HepG2 (cell line): Measurements from ENCODE around the gene PHACTR1. TPM values are rescaled to one million over a fixed set of nuclear protein-coding genes. Genes with fewer than 3 reads are reported as not detected.

ENCODE experiments used
- ATAC-seq: fragments of 200-7000 bp; cut with Tn5 transposase; 3 replicates; pipeline ENCODE4 v1.9.1; 2020; ENCODE audit warnings: mild to moderate bottlenecking, moderate library complexity
- BruUV-seq: library from RNA; stranded (reverse); fragments of 400-500 nt; replicated peaks from 2 replicates; lab custom pipeline; 2021; lab: Mats Ljungman, UMichigan
- CTCF ChIA-PET: fragments of 300-600 bp; formaldehyde crosslinking; extraction: SDS; loops from one replicate; lab custom pipeline; 2021; ENCODE audit warnings: low total read pairs, inconsistent platforms, low intra/inter-chr PET ratio; lab: Yijun Ruan, JAX
- POLR2A ChIA-PET: fragments of 350-600 bp; sonication (Branson Sonifier 250); formaldehyde crosslinking; loops from one replicate; lab custom pipeline; 2020; ENCODE audit warnings: antibody characterized with exemption, inconsistent platforms; lab: Yijun Ruan, JAX
- DNase-seq: peaks from one replicate; pipeline ENCODE4 v3.0.0-alpha.2; 2015; ENCODE audit warnings: low spot score
- FAIRE-seq: peaks from 3 replicates; lab custom pipeline; 2011; peaks lifted over from hg19 to GRCh38; lab: Jason Lieb, UNC
- H2AFZ ChIP-seq: one replicate; pipeline ENCODE4 v1.6.1; 2011; ENCODE audit warnings: low read length, inconsistent platforms
- H3K27ac ChIP-seq: fragments of 300-600 bp; 3 replicates; pipeline ENCODE4 v1.8.0; 2011; ENCODE audit warnings: mixed run types, mild to moderate bottlenecking, mixed read lengths, low read length, inconsistent platforms; ENCODE audit not compliant: insufficient read depth; ENCODE audit errors: extremely low read length
- H3K27me3 ChIP-seq, 2 experiments: fragments of 200-600 bp in 1 of 2; 2 replicates in 1 of 2; 3 replicates in 1 of 2; pipeline versions ENCODE4 v1.6.0 to v1.8.0; 2011; ENCODE audit warnings: low read length in 2 of 2, mild to moderate bottlenecking in 2 of 2, moderate library complexity in 2 of 2, inconsistent platforms in 1 of 2; ENCODE audit not compliant: insufficient read depth in 2 of 2, control insufficient read depth in 1 of 2
- H3K36me3 ChIP-seq, 2 experiments: fragments of 200-600 bp in 1 of 2; replicated peaks in 1 of 2; 2 replicates in 1 of 2; 3 replicates in 1 of 2; pipeline versions ENCODE4 v1.5.1 to v1.8.0; 2011; ENCODE audit warnings: low read length in 2 of 2, inconsistent platforms in 1 of 2; ENCODE audit not compliant: insufficient read depth in 2 of 2, control insufficient read depth in 1 of 2
- H3K4me1 ChIP-seq: 2 replicates; pipeline ENCODE4 v1.5.1; 2012; ENCODE audit warnings: low read length, inconsistent platforms; ENCODE audit not compliant: insufficient read depth
- H3K4me2 ChIP-seq: 2 replicates; pipeline ENCODE4 v1.6.0; 2011; ENCODE audit warnings: low read depth, low read length, inconsistent platforms
- H3K4me3 ChIP-seq, 3 experiments: fragments of 200-600 bp in 1 of 3; sonication (generic), shearing (Covaris generic) in 1 of 3; replicated peaks in 1 of 3; 2 replicates each; pipeline ENCODE4 v1.5.1; 2011 to 2016; ENCODE audit warnings: low read length in 3 of 3, inconsistent platforms in 2 of 3, low read depth in 2 of 3, mild to moderate bottlenecking in 2 of 3, control low read depth in 1 of 3, mixed read lengths in 1 of 3; ENCODE audit not compliant: insufficient read depth in 1 of 3
- H3K79me2 ChIP-seq: one replicate; pipeline ENCODE4 v1.6.1; 2011; ENCODE audit warnings: low read length, inconsistent platforms; ENCODE audit not compliant: insufficient read depth
- H3K9ac ChIP-seq: 2 replicates; pipeline ENCODE4 v1.6.0; 2011; ENCODE audit warnings: mild to moderate bottlenecking, low read depth, low read length, inconsistent platforms; ENCODE audit not compliant: insufficient read depth
- H3K9me3 ChIP-seq: 2 replicates; pipeline ENCODE4 v1.5.1; 2012; ENCODE audit warnings: mild to moderate bottlenecking, low read length
- H4K20me1 ChIP-seq: 2 replicates; pipeline ENCODE4 v1.6.0; 2011; ENCODE audit warnings: inconsistent platforms, mild to moderate bottlenecking, low read length, moderate library complexity; ENCODE audit not compliant: insufficient read depth
- HDAC1 ChIP-seq: sonication (generic); formaldehyde crosslinking; IDR thresholded peaks from 2 replicates; pipeline ENCODE4 v1.5.1; 2020; ENCODE audit warnings: mild to moderate bottlenecking, missing genetic modification reagents
- IKZF1 ChIP-seq: fragments of 450-650 bp; IDR thresholded peaks from 2 replicates; pipeline ENCODE4 v1.7.1; 2016
- MTERF4 ChIP-seq: sonication (generic); formaldehyde crosslinking; IDR thresholded peaks from 2 replicates; pipeline ENCODE4 v1.8.0; 2023; ENCODE audit warnings: mild to moderate bottlenecking, missing genetic modification reagents
- TFAP4 ChIP-seq: sonication (generic); IDR thresholded peaks from 2 replicates; pipeline ENCODE4 v1.6.1; 2016; ENCODE audit warnings: low read depth, borderline replicate concordance
- WGBS: methylation state at CpG from one replicate; pipeline ENCODE4 v1.1.6; 2017; ENCODE audit warnings: low lambda C conversion rate; 5-methylcytosine and 5-hydroxymethylcytosine counted together
- in situ Hi-C: cut with HindIII; loops from 2 replicates; pipeline ENCODE4 v1.10.0; 2017; ENCODE audit warnings: low pct_unique_long_range_greater_than_20kb; ENCODE audit not compliant: extremely low pct_ligation_motif_present
- intact Hi-C: fragments of 100-400 bp; cut with micrococcal nuclease; formaldehyde crosslinking; loops from one replicate; pipeline ENCODE4 v1.10.0; 2022; ENCODE audit not compliant: unreplicated experiment
- polyA plus RNA-seq, 8 experiments: library from polyadenylated mRNA; depleted of rRNA in 3 of 8; stranded (reverse) in 7 of 8; unstranded in 1 of 8; fragments of >200 nt; fragmentation: Illumina TruSeq in 4 of 8; extraction: Trizol in 4 of 8; gene quantifications; 2 replicates each; pipeline versions ENCODE4 v1.2.1 to v1.2.3, GENCODE V29; 2011 to 2016; ENCODE audit warnings: low read depth in 4 of 8, missing spikeins in 1 of 8, mixed read lengths in 1 of 8; ENCODE audit not compliant: insufficient read depth in 1 of 8
- total RNA-seq, 5 experiments: library from RNA; depleted of rRNA; stranded (reverse); fragments of >200 nt; fragmentation: Illumina TruSeq; extraction: Trizol; gene quantifications; 2 replicates each; pipeline ENCODE4 v1.2.3, GENCODE V29; 2016; ENCODE audit warnings: low read depth in 1 of 5
- TF ChIP-seq, protein P1 (sequence below): sonication (generic); formaldehyde crosslinking; IDR thresholded peaks from 2 replicates; pipeline ENCODE4 v1.5.0; 2020; ENCODE audit warnings: missing genetic modification reagents

The PHACTR1 gene
- total and polyA plus RNA-seq, 2 of the 13 experiments (the other 11 are each of a cell fraction or from before 2014, with no cell fraction given): 0.09 TPM; not detected in 1

GRCh38 chr6:13014504-13015378, 298.2 kb downstream of the PHACTR1 start:
- H3K27ac ChIP-seq: no peak overlapping the region
- H3K4me3 ChIP-seq: no peak overlapping the region
- no peaks in the 10 kb centered on the region for H3K79me2 ChIP-seq
- H3K9me3 ChIP-seq: no peaks in the 10 kb centered on the region
- no peaks in the 10 kb centered on the region for H4K20me1 ChIP-seq
- 12% methylated on average over 12 of the region's 40 CpGs for WGBS
- H3K36me3 ChIP-seq: no peaks in the 10 kb centered on the region
- intact Hi-C loops: no loop called here
- ChIA-PET CTCF (no interaction called here), POLR2A (no interaction called here)
- H3K27me3 ChIP-seq: peaks cover 16 to 58% of the 10 kb centered on the region in 2 experiments
- BruUV-seq: no TSS peak
- ATAC-seq (peak; percentile 51), FAIRE-seq (no peak), DNase-seq (no peak)
- H3K4me1 ChIP-seq: no peaks in the 10 kb centered on the region
- H3K9ac ChIP-seq: no peak overlapping the region
- no peak for TF ChIP-seq IKZF1
- H3K4me2 ChIP-seq: no peak overlapping the region
- in situ Hi-C loops: no loop called here
- no peak overlapping the region for H2AFZ ChIP-seq

- in situ Hi-C loops: no loop called here
- WGBS: 3% methylated on average over 3 of the region's 3 CpGs
- no peak for DNase-seq
- Histone ChIP-seq H3K27ac (no peak overlapping the region), H3K4me2 (no peak overlapping the region), H3K9ac (no peak overlapping the region), H3K4me1 (no peaks in the 10 kb centered on the region), H3K27me3 (peaks cover 16 to 58% of the 10 kb centered on the region in 2 experiments), H3K36me3 (no peaks in the 10 kb centered on the region), H3K9me3 (no peaks in the 10 kb centered on the region), H2AFZ (no peak overlapping the region), H3K4me3 (no peak overlapping the region), H3K79me2 (no peaks in the 10 kb centered on the region), H4K20me1 (no peaks in the 10 kb centered on the region)
- intact Hi-C loops: no loop called here
- no peak for ATAC-seq
- TF ChIP-seq MTERF4 (no peak), HDAC1 (CRISPR knock-in tag) (no peak), TFAP4 (no peak)
- TF ChIP-seq, protein P1, sequence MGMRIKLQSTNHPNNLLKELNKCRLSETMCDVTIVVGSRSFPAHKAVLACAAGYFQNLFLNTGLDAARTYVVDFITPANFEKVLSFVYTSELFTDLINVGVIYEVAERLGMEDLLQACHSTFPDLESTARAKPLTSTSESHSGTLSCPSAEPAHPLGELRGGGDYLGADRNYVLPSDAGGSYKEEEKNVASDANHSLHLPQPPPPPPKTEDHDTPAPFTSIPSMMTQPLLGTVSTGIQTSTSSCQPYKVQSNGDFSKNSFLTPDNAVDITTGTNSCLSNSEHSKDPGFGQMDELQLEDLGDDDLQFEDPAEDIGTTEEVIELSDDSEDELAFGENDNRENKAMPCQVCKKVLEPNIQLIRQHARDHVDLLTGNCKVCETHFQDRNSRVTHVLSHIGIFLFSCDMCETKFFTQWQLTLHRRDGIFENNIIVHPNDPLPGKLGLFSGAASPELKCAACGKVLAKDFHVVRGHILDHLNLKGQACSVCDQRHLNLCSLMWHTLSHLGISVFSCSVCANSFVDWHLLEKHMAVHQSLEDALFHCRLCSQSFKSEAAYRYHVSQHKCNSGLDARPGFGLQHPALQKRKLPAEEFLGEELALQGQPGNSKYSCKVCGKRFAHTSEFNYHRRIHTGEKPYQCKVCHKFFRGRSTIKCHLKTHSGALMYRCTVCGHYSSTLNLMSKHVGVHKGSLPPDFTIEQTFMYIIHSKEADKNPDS (CRISPR knock-in tag): no peak
- FAIRE-seq: no peak
- ChIA-PET CTCF (no interaction called here), POLR2A (no interaction called here)
- no TSS peak for BruUV-seq
These were observed 298.8 kb downstream of the PHACTR1 start for GRCh38 chr6:13015379-13015681.
